Measurements from ENCODE around the gene MLIP. TPM values are rescaled to one million over a fixed set of nuclear protein-coding genes. Genes with fewer than 3 reads are reported as not detected.

MLIP gene
- total and polyA plus RNA-seq, 4 experiments from 2014 or later = not detected

DNA sequence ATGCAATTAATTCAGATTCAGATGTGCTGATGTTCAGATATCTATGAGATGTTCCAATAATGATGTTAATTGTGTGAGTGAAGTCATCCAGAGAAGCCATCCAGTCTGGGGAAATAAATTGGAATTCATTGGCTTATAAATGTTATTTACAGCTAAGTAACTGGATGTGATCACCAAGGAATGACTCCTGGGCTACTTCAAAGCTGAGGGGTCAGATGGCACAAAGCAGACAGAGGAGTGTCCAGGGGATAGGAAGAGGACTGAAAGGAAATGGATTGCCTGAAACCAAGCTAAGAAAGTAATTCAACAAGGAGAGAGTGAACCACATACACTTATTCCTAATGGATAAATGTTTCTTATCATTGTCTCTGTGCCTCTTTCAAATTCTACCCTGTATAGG is 4.5 kb upstream of the MLIP start:
- no peak overlapping the region for H3K4me3 Mint-ChIP-seq
- no peak overlapping the region for H3K27ac Mint-ChIP-seq

DNA sequence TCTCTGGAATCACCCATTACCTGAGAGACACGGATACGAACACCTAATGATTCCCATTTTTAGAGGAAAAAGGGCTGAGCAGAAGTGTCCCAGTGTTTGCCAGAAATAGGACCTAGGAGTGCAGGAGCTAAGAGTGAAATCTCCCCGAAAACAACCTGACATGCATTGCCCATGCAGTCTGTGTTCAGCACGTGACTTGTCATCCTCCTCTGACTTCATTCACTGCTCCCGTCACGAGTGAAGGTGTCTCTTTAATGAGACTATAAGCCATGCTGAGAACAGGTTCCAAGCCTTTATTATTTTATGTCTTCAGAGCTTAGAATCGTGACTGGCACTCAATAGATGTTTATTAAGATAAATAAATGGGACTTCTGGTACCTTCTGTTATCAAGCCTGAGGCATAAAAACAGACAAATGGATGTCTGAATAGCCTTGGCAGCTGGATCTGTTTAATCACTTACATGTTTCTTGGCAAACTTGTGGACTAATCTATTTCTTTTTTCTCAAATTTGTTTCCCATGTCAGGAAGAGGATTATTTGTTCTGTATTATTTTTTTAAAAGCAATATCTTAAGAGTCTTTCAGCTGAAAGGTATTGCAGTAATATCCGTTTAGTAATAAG is 3.7 kb upstream of the MLIP start:
- H3K9me3 ChIP-seq (ENCODE audit: control insufficient read depth in 1 of 2, low read length in 2 of 2) = no peaks in the 10 kb centered on the region
- POLR2A ChIA-PET (ENCODE audit: partially characterized antibody) = no interaction called here
- Mint-ChIP-seq H3K4me1 (no peaks in the 10 kb centered on the region), H3K27ac (no peak overlapping the region), H3K4me3 (no peak overlapping the region), H3K9me3 (peaks cover 0 to 3% (median 0%) of the 10 kb centered on the region in 8 donors), H3K36me3 (no peaks in the 10 kb centered on the region), H3K27me3 (no peaks in the 10 kb centered on the region)
- CTCF ChIA-PET (ENCODE audit: partially characterized antibody) = no interaction called here
- H3K4me3 ChIP-seq (ENCODE audit: low read length in 2 of 2) = no peak overlapping the region
- H3K36me3 ChIP-seq (ENCODE audit: insufficient read depth, low read length) = no peaks in the 10 kb centered on the region
- DNase-seq = no peak
- no peak overlapping the region for H3K27ac ChIP-seq (ENCODE audit: low read depth, low read length)
- no peaks in the 10 kb centered on the region for H3K4me1 ChIP-seq (ENCODE audit: insufficient read depth, low read length)
- no peaks in the 10 kb centered on the region for H3K27me3 ChIP-seq (ENCODE audit: insufficient read depth, low read length)
- intact Hi-C loops (cut with micrococcal nuclease) = no loop called here

More for the DNA sequence above, 4.5 kb upstream of the MLIP start:
- Mint-ChIP-seq H3K36me3 (no peaks in the 10 kb centered on the region), H3K9me3 (peaks cover 0 to 3% (median 0%) of the 10 kb centered on the region in 8 donors), H3K27me3 (no peaks in the 10 kb centered on the region), H3K4me1 (no peaks in the 10 kb centered on the region)
- Histone ChIP-seq H3K4me3 (ENCODE audit: low read length in 2 of 2) (no peak overlapping the region), H3K27me3 (ENCODE audit: insufficient read depth, low read length) (no peaks in the 10 kb centered on the region), H3K4me1 (ENCODE audit: insufficient read depth, low read length) (no peaks in the 10 kb centered on the region), H3K9me3 (ENCODE audit: control insufficient read depth in 1 of 2, low read length in 2 of 2) (no peaks in the 10 kb centered on the region), H3K36me3 (ENCODE audit: insufficient read depth, low read length) (no peaks in the 10 kb centered on the region), H3K27ac (ENCODE audit: low read depth, low read length) (no peak overlapping the region)
- intact Hi-C loops (cut with micrococcal nuclease) = no loop called here
- no peak for DNase-seq
- POLR2A ChIA-PET (ENCODE audit: partially characterized antibody) = no interaction called here
- CTCF ChIA-PET (ENCODE audit: partially characterized antibody) = no interaction called here

DNA sequence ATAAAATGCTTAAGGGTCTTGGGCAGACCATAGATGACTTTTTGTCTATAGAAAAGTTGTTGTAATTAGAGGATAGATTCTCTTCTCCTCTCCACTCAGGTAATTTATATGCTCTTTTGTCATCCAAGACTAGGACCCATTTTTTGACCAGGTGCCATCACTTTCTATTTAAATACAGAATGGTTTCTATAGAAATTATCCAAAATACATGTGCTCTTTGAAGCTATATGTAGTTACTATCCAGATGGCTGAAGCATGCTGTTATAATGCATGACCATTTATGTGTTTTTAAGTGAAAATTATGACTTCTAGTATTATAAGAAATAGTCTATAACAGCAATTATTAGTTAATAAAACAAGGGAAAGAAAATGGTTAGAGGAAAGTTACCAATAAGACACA is 3.0 kb upstream of the MLIP start:
- no peaks in the 10 kb centered on the region for H3K9me3 ChIP-seq (ENCODE audit: control insufficient read depth in 1 of 2, low read length in 2 of 2)
- ChIA-PET POLR2A (ENCODE audit: partially characterized antibody) (no interaction called here), CTCF (ENCODE audit: partially characterized antibody) (no interaction called here)
- H3K27ac ChIP-seq (ENCODE audit: low read depth, low read length) = no peak overlapping the region
- no peaks in the 10 kb centered on the region for H3K36me3 ChIP-seq (ENCODE audit: insufficient read depth, low read length)
- no peak overlapping the region for H3K4me3 ChIP-seq (ENCODE audit: low read length in 2 of 2)
- H3K4me1 ChIP-seq (ENCODE audit: insufficient read depth, low read length) = no peaks in the 10 kb centered on the region
- H3K4me1 Mint-ChIP-seq = no peaks in the 10 kb centered on the region
- no peaks in the 10 kb centered on the region for H3K27me3 Mint-ChIP-seq
- H3K36me3 Mint-ChIP-seq = no peaks in the 10 kb centered on the region
- no peak overlapping the region for H3K4me3 Mint-ChIP-seq
- H3K9me3 Mint-ChIP-seq = peaks cover 0 to 3% (median 0%) of the 10 kb centered on the region in 8 donors
- H3K27ac Mint-ChIP-seq = no peak overlapping the region
- H3K27me3 ChIP-seq (ENCODE audit: insufficient read depth, low read length) = no peaks in the 10 kb centered on the region
- intact Hi-C loops (cut with micrococcal nuclease) = no loop called here
- DNase-seq = no peak

DNA sequence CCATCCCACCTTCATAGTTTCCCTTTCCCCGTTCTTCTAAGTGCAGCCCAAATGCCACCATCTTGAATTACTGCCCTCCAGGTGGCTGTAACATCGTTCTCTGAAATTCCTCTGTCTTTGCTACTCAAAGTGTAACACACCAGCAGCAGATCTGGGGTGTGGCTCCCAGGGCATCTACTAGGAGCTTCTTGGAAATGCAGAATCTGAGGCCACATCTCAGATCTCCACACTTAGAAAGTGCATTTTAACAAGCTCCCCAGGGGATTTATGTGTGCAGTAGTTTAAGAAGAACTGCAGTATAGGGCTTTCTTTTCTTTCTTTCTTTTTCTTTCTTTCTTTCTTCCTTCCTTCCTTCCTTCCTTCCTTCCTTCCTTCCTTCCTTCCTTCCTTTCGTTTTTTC is 1.7 kb upstream of the MLIP start:
- H3K36me3 ChIP-seq (ENCODE audit: insufficient read depth, low read length) = no peaks in the 10 kb centered on the region
- Mint-ChIP-seq H3K4me1 (no peaks in the 10 kb centered on the region), H3K27me3 (peaks cover 0 to under 1% of the 10 kb centered on the region in 2 donors), H3K36me3 (no peaks in the 10 kb centered on the region), H3K27ac (peak overlapping the region in 1 of 7 donors; percentile 47), H3K4me3 (no peak overlapping the region), H3K9me3 (peaks cover 0 to 3% (median 0%) of the 10 kb centered on the region in 8 donors)
- H3K4me1 ChIP-seq (ENCODE audit: insufficient read depth, low read length) = no peaks in the 10 kb centered on the region
- H3K4me3 ChIP-seq (ENCODE audit: low read length in 2 of 2) = no peak overlapping the region
- DNase-seq = no peak
- ChIA-PET POLR2A (ENCODE audit: partially characterized antibody) (no interaction called here), CTCF (ENCODE audit: partially characterized antibody) (no interaction called here)
- H3K27me3 ChIP-seq (ENCODE audit: insufficient read depth, low read length) = no peaks in the 10 kb centered on the region
- H3K27ac ChIP-seq (ENCODE audit: low read depth, low read length) = no peak overlapping the region
- H3K9me3 ChIP-seq (ENCODE audit: control insufficient read depth in 1 of 2, low read length in 2 of 2) = no peaks in the 10 kb centered on the region
- intact Hi-C loops (cut with micrococcal nuclease) = no loop called here

DNA sequence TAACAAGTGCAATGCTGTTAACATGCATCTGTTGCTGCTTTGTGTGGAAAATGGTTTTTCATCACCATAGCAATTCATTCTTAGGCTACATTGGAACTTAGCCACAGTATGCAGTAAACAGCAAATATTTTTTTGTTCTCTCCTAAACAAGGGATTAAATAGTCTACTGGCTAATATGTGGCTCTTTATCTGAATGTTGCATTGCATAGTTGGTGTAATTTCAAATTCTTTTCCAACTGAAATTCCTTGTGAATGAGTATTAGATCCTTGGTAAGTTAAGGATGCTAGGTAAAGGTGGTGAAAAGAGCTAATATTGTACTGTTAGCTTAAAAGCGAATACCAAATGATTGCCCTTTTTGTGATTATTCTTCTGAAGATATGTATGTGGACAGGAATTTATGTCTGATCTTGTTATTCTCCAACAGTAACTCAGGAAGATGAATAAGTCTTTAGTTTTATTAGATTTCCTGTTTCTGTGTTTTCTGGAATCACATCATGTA is 958 bp downstream of the MLIP start:
- POLR2A ChIA-PET (ENCODE audit: partially characterized antibody) = no interaction called here
- no peaks in the 10 kb centered on the region for H3K36me3 Mint-ChIP-seq
- intact Hi-C loops (cut with micrococcal nuclease) = no loop called here
- peaks cover 0 to 3% of the 10 kb centered on the region in 2 donors for H3K27me3 Mint-ChIP-seq
- CTCF ChIA-PET (ENCODE audit: partially characterized antibody) = no interaction called here
- no peaks in the 10 kb centered on the region for H3K9me3 ChIP-seq (ENCODE audit: control insufficient read depth in 1 of 2, low read length in 2 of 2)
- no peak for DNase-seq
- no peak overlapping the region for H3K4me3 ChIP-seq (ENCODE audit: low read length in 2 of 2)
- H3K27ac Mint-ChIP-seq = no peak overlapping the region
- H3K27ac ChIP-seq (ENCODE audit: low read depth, low read length) = no peak overlapping the region
- no peaks in the 10 kb centered on the region for H3K36me3 ChIP-seq (ENCODE audit: insufficient read depth, low read length)
- H3K9me3 Mint-ChIP-seq = peaks cover 0 to 6% (median 4%) of the 10 kb centered on the region in 8 donors
- no peak overlapping the region for H3K4me3 Mint-ChIP-seq
- no peaks in the 10 kb centered on the region for H3K4me1 ChIP-seq (ENCODE audit: insufficient read depth, low read length)
- no peaks in the 10 kb centered on the region for H3K27me3 ChIP-seq (ENCODE audit: insufficient read depth, low read length)
- H3K4me1 Mint-ChIP-seq = no peaks in the 10 kb centered on the region

DNA sequence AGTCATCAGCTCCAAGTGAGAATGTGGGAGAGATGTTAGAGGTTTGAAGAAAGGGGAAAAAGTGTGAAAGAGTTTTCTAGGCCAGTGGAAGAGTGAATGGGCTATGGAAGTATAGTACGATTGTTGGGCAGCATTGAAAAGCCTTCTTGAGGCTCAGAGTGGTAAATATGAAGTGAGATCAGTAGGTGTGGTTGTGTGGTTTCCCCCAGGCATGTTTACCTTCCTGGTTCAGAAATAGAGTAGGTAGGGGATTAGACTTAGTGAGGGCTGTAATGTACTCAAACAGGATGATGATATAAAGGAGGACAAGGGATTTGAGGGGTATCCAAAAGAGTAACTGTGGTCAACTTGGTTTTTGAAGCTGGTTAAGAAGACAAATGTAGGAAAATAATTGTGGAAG is 3.7 kb downstream of the MLIP start:
- POLR2A ChIA-PET (ENCODE audit: partially characterized antibody) = no interaction called here
- H3K4me1 ChIP-seq (ENCODE audit: insufficient read depth, low read length) = no peaks in the 10 kb centered on the region
- no peak overlapping the region for H3K4me3 Mint-ChIP-seq
- no peak overlapping the region for H3K27ac Mint-ChIP-seq
- no peaks in the 10 kb centered on the region for H3K27me3 ChIP-seq (ENCODE audit: insufficient read depth, low read length)
- no peak for DNase-seq
- H3K27me3 Mint-ChIP-seq = peaks cover 0 to 3% of the 10 kb centered on the region in 2 donors
- peaks cover 0 to 6% (median 4%) of the 10 kb centered on the region in 8 donors for H3K9me3 Mint-ChIP-seq
- CTCF ChIA-PET (ENCODE audit: partially characterized antibody) = no interaction called here
- H3K9me3 ChIP-seq (ENCODE audit: control insufficient read depth in 1 of 2, low read length in 2 of 2) = no peaks in the 10 kb centered on the region
- H3K36me3 ChIP-seq (ENCODE audit: insufficient read depth, low read length) = no peaks in the 10 kb centered on the region
- no peak overlapping the region for H3K4me3 ChIP-seq (ENCODE audit: low read length in 2 of 2)
- intact Hi-C loops (cut with micrococcal nuclease) = no loop called here
- H3K36me3 Mint-ChIP-seq = no peaks in the 10 kb centered on the region
- H3K27ac ChIP-seq (ENCODE audit: low read depth, low read length) = no peak overlapping the region
- H3K4me1 Mint-ChIP-seq = no peaks in the 10 kb centered on the region

DNA sequence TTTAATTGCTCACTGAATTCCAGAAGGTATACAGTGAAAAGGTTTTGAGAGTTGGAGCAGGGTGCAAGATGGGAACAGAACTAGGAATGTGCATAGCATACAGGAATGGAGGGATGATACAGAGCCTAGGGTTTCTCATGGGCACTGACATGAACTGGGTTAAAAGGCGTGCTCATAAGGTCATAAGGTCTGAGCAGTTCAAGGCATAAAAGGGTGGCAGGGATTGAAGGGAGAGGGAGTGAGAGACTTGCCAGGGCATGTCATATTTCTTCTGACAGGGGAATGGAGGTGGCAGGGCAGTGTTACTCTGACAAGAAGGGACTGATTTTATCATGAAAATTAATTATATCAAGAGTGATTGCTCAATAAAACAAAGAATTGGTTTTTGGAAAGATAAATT is 4.7 kb downstream of the MLIP start:
- ChIA-PET CTCF (ENCODE audit: partially characterized antibody) (no interaction called here), POLR2A (ENCODE audit: partially characterized antibody) (no interaction called here)
- H3K4me1 ChIP-seq (ENCODE audit: insufficient read depth, low read length) = no peaks in the 10 kb centered on the region
- H3K27me3 ChIP-seq (ENCODE audit: insufficient read depth, low read length) = no peaks in the 10 kb centered on the region
- H3K36me3 ChIP-seq (ENCODE audit: insufficient read depth, low read length) = no peaks in the 10 kb centered on the region
- H3K4me3 ChIP-seq (ENCODE audit: low read length in 2 of 2) = no peak overlapping the region
- H3K9me3 ChIP-seq (ENCODE audit: control insufficient read depth in 1 of 2, low read length in 2 of 2) = no peaks in the 10 kb centered on the region
- H3K27ac ChIP-seq (ENCODE audit: low read depth, low read length) = no peak overlapping the region
- Mint-ChIP-seq H3K4me3 (no peak overlapping the region), H3K9me3 (peaks cover 0 to 9% (median 4%) of the 10 kb centered on the region in 8 donors), H3K27ac (no peak overlapping the region), H3K36me3 (no peaks in the 10 kb centered on the region), H3K4me1 (no peaks in the 10 kb centered on the region), H3K27me3 (peaks cover 0 to 3% of the 10 kb centered on the region in 2 donors)
- no peak for DNase-seq
- intact Hi-C loops (cut with micrococcal nuclease) = no loop called here

DNA sequence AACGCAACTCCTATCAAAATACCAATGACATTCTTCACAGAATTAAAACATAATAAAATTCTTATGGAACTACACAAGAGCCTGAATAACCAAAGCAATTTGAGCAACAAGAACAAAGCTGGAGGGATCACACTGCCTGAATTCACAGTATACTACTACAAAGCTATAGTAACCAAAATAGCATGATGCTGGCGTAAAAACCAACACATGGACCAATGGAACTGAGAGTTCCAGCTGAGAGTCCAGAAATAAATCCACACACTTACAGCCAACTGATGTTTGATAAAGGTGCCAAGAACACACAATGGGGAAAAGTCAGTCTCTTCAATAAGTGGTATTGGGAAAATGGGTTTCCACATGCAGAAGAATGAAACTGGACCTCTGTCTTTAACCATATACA is 6.9 kb downstream of the MLIP start:
- H3K27ac ChIP-seq (ENCODE audit: low read depth, low read length) = no peak overlapping the region
- DNase-seq = no peak
- H3K27me3 ChIP-seq (ENCODE audit: insufficient read depth, low read length) = no peaks in the 10 kb centered on the region
- ChIA-PET POLR2A (ENCODE audit: partially characterized antibody) (no interaction called here), CTCF (ENCODE audit: partially characterized antibody) (no interaction called here)
- no peaks in the 10 kb centered on the region for H3K36me3 ChIP-seq (ENCODE audit: insufficient read depth, low read length)
- H3K4me1 ChIP-seq (ENCODE audit: insufficient read depth, low read length) = no peaks in the 10 kb centered on the region
- Mint-ChIP-seq H3K27ac (no peak overlapping the region), H3K4me3 (peak overlapping the region in 1 of 8 donors; percentile 7), H3K9me3 (peaks cover 0 to 9% (median 4%) of the 10 kb centered on the region in 8 donors), H3K36me3 (no peaks in the 10 kb centered on the region), H3K27me3 (peaks cover 0 to 3% of the 10 kb centered on the region in 2 donors), H3K4me1 (no peaks in the 10 kb centered on the region)
- no peaks in the 10 kb centered on the region for H3K9me3 ChIP-seq (ENCODE audit: control insufficient read depth in 1 of 2, low read length in 2 of 2)
- intact Hi-C loops (cut with micrococcal nuclease) = no loop called here
- H3K4me3 ChIP-seq (ENCODE audit: low read length in 2 of 2) = no peak overlapping the region

Data from CD4-positive, alpha-beta memory T cell (primary cell).